ENCODE results near the gene MICOS13. TPM values are rescaled to one million over a fixed set of nuclear protein-coding genes. Genes with fewer than 3 reads are reported as not detected.

MICOS13 gene
- total RNA-seq, 1 donor from 2014 or later, result 30.0 TPM

DNA sequence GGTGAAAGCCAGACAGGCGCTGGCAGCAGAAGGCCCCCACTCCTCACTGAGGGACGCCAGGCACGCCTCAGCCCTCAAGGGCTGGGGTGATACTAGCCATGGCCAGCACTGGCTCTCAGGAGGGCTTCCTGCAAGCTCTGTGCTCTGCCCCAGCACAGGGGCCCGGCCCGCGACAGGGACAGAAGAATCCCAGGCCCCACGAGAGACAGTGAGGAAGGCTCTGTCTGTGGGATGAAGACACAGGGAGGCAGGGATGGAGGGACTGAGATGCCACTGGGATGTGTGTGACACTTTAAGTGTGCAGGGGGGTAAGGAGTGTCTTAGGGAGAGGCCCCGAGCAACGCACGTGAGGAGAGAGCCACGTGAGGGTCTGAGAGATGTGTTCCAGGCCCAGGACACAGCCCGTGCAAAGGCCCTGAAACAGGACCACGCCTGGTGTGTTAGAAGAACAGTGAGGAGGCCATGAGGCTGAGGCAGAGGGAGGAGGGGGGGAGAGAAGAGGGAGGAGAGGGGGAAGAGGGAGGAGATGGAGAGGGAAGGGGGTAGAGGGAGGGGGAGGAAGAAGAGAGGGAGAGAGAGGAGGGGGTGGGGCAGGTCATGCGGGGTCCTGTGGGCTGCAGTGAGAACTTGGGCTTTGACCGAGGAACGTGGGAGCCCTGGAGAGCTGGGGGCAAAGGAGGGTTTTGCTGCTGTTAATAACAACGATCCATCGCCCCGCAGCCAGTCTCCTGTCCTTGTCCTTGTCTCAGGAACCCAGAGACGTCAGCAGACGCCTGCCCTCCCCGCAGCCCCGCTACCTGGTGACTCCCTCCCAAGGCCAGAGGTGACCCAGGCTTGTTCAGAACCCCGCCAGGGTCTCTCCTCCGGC, 16.9 kb upstream of the MICOS13 start:
- H3K36me3 ChIP-seq (ENCODE audit: control insufficient read depth, insufficient read depth, low read length), result peaks cover 46% of the 10 kb centered on the region
- TF ChIP-seq, protein P1, sequence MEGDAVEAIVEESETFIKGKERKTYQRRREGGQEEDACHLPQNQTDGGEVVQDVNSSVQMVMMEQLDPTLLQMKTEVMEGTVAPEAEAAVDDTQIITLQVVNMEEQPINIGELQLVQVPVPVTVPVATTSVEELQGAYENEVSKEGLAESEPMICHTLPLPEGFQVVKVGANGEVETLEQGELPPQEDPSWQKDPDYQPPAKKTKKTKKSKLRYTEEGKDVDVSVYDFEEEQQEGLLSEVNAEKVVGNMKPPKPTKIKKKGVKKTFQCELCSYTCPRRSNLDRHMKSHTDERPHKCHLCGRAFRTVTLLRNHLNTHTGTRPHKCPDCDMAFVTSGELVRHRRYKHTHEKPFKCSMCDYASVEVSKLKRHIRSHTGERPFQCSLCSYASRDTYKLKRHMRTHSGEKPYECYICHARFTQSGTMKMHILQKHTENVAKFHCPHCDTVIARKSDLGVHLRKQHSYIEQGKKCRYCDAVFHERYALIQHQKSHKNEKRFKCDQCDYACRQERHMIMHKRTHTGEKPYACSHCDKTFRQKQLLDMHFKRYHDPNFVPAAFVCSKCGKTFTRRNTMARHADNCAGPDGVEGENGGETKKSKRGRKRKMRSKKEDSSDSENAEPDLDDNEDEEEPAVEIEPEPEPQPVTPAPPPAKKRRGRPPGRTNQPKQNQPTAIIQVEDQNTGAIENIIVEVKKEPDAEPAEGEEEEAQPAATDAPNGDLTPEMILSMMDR (IDR thresholded peaks at IDR 0.05; ENCODE audit: insufficient read depth, low read length, severe bottlenecking), result no peak
- DNase-seq (ENCODE audit: low read depth), result no peak
- H3K4me3 ChIP-seq (ENCODE audit: low read depth, low read length), result no peak overlapping the region
- H3K27me3 ChIP-seq (ENCODE audit: control insufficient read depth, insufficient read depth, low read length), result no peaks in the 10 kb centered on the region
- no peak for FAIRE-seq

DNA sequence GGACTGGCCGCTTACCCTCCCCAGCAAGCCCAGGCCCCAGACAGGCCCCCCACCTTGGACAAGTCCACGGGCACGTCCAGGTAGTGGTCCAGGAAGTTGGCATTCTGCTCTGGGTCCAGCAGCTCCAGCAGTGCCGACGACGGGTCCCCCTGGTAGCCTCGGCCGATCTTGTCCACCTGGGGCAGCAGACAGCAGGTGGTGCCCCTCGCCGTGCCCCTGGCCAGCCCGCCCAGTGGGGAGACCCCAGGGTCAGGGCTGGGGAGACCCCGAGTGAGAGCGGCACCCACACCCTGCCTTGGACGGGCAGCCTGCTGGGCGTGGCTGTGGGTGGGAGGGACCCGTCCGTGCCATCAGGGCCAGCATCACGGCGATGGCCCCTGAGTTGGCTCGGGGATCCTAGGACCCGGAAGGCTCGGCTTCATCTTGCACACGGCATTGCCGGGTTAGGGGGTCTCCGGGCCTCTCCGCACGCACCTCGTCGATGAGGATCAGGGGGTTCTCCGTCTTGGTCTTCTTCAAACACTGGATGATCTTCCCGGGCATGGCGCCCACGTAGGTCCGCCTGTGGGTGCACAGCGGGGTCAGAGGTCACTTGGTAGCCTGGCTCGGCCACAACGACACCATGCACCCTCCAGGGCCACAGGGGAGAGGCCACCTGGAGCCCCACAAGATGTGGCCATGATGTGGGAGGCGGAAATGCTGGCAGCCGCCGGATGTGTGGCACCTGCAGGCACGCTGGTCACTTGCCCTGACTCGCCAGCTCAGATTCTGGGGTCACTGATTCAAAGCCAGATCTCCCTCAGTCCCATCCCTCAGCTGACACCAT, 16.1 kb upstream of the MICOS13 start:
- TF ChIP-seq, protein P1 (IDR thresholded peaks at IDR 0.05; ENCODE audit: insufficient read depth, low read length, severe bottlenecking), result no peak
- FAIRE-seq (no peak), DNase-seq (ENCODE audit: low read depth) (no peak)
- H3K4me3 ChIP-seq (ENCODE audit: low read depth, low read length), result no peak overlapping the region
- H3K36me3 ChIP-seq (ENCODE audit: control insufficient read depth, insufficient read depth, low read length), result peaks cover 53% of the 10 kb centered on the region
- H3K27me3 ChIP-seq (ENCODE audit: control insufficient read depth, insufficient read depth, low read length), result no peaks in the 10 kb centered on the region

DNA sequence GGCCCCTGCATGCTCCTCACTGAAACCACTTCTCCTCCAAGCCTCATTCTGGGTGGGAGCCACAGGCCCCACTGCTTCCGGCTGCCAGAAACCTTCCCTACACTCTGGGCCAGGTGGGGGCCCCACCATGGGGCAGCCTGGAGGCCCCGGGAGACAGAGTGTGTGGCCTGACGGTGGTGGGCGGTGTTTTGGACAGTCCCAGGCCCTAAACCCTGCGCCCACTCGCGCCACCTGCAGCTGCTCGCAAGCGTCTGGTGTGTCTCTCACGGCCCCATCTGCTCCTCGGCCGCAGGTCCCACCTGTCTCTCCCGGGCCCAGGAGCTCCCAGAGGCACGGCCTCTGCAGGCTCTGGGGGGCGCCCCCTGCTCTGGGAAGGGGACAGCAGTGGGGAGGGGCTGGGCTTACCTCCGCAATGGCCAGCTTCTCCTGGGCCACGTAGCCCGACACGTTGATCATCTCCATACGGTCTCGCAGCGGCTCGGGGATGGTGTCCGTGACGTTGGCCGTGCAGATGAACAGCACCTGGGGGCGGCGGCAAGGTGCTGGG, 15.4 kb upstream of the MICOS13 start:
- Histone ChIP-seq H3K27me3 (ENCODE audit: control insufficient read depth, insufficient read depth, low read length) (no peaks in the 10 kb centered on the region), H3K4me3 (ENCODE audit: low read depth, low read length) (no peak overlapping the region), H3K36me3 (ENCODE audit: control insufficient read depth, insufficient read depth, low read length) (peaks cover 55% of the 10 kb centered on the region)
- FAIRE-seq (no peak), DNase-seq (ENCODE audit: low read depth) (no peak)
- TF ChIP-seq, protein P1 (IDR thresholded peaks at IDR 0.05; ENCODE audit: insufficient read depth, low read length, severe bottlenecking), result no peak

DNA sequence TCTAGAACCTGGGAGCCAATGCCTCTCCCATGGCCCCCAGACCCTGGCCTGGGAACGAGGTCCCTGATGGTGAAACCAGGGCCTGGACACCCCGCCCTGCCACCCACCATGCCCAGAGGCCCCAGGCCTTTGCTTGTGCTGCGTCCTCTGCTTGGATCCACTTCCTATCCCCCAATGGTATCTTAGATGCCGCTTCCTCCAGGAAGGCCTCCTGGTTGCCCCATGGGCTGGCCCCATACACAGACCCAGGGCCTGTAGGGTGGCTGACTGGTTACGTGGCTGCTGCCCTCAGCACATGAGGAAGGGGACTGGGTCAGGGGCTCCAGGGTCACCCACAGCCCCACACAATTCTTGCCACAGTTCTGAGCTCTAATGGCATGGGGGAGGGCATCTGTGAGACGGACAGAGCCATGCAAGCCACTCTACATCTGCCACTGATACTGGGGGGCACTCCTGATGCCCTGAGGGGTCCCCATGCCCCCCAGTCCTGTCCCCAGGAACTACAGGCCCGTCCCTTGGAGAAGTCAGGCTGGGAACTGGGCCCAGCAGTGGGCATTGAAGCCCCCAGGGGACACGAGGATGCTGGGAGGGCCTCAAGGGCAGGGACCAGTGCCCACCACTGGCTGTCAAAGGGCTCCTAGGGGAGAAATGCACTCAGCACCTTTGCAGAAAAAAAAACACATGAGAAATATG, 14.8 kb upstream of the MICOS13 start:
- H3K36me3 ChIP-seq (ENCODE audit: control insufficient read depth, insufficient read depth, low read length), result peaks cover 51% of the 10 kb centered on the region
- TF ChIP-seq, protein P1 (IDR thresholded peaks at IDR 0.05; ENCODE audit: insufficient read depth, low read length, severe bottlenecking), result no peak
- FAIRE-seq (no peak), DNase-seq (ENCODE audit: low read depth) (no peak)
- H3K4me3 ChIP-seq (ENCODE audit: low read depth, low read length), result no peak overlapping the region
- no peaks in the 10 kb centered on the region for H3K27me3 ChIP-seq (ENCODE audit: control insufficient read depth, insufficient read depth, low read length)

DNA sequence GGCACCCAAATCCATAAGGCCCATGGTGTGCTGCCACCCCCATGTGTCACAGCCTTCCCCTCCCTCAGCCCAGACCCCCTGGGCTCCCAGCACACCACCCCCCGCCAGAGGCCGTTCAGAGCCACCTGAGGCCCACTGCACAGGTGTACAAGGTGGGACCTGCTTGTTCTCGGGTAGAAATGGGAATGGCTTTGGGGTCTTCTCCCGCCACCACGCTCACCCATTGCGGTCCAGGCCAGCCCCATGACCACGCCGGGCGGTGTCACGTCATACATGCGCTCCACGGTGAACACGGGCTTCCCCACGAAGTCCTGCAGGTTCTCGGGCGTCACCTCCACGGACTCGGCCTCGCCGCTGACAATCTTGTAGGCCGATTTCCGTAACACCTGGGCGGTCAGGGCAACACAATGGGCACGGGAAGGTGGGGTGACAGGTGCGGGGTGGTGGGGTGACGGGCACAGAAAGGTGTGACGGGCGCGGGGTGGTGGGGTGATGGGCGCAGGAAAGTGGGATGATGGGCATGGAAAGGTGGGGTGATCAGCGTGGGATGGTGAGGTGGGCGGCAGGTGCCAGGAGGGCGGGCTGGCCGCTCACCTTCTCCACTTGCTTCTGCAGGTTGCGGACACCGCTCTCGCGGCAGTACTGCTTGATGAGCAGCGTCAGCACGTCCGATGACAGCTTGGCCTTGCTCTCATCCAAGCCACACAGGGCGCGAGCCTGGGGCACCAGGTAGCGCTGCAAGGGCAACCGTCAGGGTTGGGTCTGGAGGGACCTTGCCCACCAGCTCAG, 14.0 kb upstream of the MICOS13 start:
- Histone ChIP-seq H3K36me3 (ENCODE audit: control insufficient read depth, insufficient read depth, low read length) (peaks cover 51% of the 10 kb centered on the region), H3K27me3 (ENCODE audit: control insufficient read depth, insufficient read depth, low read length) (no peaks in the 10 kb centered on the region), H3K4me3 (ENCODE audit: low read depth, low read length) (no peak overlapping the region)
- TF ChIP-seq, protein P1 (IDR thresholded peaks at IDR 0.05; ENCODE audit: insufficient read depth, low read length, severe bottlenecking), result no peak
- FAIRE-seq, result no peak
- DNase-seq (ENCODE audit: low read depth), result no peak
